HG03060 (cell line): ENCODE results near the gene SLAMF7.
"Not testable (repeated sequence)": the region's sequence is repeated elsewhere in the genome, so short reads cannot be mapped to it uniquely, and the experiment has no call there.

Source experiments
- ATAC-seq: cut with Tn5 transposase; IDR thresholded peaks from one replicate; pipeline ENCODE4 v1.9.1; 2021; ENCODE audit warnings: low read depth, moderate number of reproducible peaks; ENCODE audit not compliant: unreplicated experiment

The SLAMF7 gene

DNA sequence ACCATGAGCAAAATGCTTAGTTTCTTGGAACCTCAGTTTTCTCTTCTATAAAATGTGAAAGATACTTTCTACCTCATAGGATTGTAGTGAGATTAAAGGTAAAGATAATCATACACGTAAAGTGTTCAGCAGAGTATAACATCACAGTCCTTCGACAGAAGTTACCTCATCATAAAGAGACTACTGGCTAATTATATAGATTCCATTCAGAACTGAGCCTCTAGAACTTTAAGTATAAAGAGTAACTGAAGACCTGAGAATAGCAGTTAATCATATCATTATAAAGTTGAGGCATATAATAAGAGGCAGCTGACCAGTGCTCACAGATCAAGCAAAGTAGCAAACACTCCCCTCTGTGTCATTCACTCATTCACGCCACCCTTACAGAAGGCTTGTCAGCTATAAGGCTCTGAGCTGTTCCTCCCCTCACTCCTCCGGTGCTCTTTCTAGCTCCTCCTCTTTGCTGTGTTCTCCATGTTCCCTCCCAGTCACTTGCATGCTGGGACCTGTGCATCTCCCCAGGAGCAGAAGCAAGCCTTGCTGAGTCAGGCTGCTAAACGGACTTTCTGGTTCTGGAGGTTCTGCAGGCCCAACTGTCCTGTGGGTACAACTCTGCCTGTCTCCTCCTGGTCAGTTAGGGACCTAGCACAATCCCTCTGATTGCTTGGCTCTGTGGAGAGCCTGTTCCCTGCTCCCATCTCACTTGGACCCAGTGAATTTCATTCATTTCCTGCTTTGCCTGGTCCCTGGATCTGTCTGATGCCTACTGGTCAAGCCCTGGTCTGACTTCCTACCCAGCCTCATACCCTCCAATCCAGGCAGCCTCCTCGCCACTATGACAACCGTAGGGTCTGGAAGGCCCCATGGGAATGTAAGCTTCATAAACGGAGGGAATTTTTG lies 28.6 kb downstream of the SLAMF7 start:
- peak; percentile 58 for ATAC-seq

DNA sequence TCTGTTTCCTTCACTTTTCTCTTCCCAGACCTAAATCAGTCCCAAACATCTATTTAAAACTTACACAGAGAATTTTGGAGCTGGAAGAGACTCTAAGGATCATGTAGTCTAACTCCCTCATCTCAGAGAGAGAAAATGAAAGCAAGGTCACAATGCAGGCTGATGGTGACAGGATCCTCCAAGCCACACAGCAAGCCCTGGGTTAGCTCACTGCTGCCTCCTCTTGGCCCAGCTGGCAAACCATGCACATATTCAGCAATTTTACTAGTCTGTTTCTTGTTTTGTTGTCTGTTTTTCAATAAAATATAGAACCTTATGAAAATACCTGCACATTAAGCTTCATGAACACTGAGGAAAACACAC lies 29.2 kb downstream of the SLAMF7 start:
- ATAC-seq: peak; percentile 63

DNA sequence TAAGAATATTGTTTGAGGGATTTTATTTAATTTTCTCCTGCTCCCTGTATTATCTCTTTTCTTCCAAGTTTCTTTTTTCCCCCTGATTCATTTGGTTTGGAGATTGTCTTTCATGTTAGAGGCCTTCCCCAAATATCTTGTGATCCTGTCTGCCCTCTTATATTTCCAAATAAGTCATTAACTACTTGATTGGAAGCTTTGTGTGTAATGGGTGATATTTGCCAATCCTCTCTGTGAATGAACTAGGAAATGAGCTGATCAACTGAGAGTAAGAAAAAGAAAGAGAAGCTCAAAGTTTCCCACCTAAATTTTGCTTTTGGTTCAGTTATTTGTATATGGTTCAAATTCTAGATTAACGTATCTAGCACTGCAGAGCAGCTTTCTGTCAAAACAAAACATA lies 33.3 kb downstream of the SLAMF7 start:
- ATAC-seq: no peak

DNA sequence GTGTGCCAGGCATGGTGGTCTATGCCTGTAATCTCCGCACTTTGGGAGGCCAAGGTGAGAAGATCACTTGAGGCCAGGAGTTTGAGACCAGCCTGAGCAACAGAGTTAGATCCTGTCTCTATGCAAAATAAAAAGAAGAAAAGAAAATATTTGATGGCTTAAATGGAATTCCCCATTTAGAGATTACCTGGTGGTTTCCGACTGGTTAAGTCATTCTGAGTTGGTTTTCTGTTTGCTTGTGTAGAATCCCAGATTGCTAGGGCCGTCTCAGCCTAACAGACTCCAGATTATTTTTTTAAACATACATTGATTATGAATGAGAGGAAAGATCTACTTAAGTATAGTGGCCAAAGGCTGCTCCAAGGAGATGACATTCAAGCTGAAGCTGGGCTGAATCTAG lies 34.0 kb downstream of the SLAMF7 start:
- no peak for ATAC-seq

- no peak for ATAC-seq
Measured at GRCh38 chr1:160774886-160775719, 36.1 kb downstream of the SLAMF7 start.

DNA sequence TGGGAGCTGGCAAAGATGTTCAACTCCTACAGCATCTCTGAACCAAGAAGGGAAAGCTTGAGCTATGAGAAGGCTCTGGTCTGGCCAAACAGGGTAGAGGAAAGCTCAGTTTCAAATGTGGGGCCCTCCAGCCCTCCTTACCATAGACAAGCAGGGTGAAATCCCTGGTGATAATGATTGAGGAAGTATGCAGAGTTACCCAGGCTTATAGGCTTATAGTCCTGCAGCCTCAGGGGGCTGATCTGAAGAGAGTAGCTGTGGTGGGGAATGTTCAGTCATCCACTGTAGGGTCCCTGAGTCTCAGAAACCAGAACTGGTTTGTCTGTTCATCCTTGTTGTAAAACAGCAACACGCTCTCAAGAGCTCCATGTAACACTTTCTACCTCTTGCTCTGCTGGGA lies 37.1 kb downstream of the SLAMF7 start:
- no peak for ATAC-seq

DNA sequence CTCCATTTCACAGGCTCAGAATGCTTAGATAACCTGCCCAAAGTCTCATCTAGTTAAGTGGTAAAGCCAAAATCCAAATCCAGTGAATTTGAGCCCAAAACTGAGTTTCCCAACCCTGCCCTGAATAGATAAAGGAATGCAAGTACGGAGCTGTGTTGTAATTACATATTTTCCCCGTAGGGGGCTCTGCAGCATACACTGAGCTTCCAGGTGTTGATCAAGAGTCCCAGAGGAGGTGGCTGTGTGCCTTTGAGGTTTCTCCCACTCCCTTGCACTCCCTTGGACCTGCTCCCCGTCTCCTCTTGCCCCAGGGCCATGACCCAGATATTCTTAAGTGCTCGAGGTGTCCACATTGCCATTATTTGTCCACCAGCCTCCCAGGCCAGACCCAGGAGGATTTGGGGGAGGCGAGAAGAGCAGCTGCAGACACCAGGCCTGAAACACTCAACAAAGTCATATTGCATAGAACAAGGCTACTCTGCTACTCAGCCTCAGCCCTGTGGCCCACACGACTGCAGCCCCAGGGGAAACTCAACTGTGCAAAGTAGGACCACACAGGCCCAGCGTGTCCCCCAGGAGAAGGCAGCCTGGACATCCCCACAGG lies 38.5 kb downstream of the SLAMF7 start:
- no peak for ATAC-seq

GRCh38 chr1:160778976-160779375 lies 39.9 kb downstream of the SLAMF7 start:
- no peak for ATAC-seq

- no peak for ATAC-seq
Measured at GRCh38 chr1:160779626-160780397, 40.8 kb downstream of the SLAMF7 start.

DNA sequence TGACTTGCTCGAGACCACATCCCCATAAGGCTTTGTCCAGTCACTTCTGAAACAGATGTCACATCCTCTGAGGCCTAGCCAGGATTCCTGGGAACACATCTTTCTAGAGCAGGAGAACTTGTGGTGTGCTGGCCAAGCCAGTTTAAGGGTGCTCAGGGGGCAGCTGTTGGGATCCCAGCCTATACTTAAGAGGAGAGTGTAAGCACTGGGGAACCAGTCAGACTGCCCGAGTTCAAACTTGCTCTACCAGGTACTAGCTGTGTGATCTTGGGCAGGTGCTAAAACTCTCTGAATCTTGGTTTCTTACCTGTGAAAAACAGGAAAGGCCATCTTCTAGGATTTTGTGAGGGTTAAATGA lies 41.3 kb downstream of the SLAMF7 start:
- no peak for ATAC-seq

DNA sequence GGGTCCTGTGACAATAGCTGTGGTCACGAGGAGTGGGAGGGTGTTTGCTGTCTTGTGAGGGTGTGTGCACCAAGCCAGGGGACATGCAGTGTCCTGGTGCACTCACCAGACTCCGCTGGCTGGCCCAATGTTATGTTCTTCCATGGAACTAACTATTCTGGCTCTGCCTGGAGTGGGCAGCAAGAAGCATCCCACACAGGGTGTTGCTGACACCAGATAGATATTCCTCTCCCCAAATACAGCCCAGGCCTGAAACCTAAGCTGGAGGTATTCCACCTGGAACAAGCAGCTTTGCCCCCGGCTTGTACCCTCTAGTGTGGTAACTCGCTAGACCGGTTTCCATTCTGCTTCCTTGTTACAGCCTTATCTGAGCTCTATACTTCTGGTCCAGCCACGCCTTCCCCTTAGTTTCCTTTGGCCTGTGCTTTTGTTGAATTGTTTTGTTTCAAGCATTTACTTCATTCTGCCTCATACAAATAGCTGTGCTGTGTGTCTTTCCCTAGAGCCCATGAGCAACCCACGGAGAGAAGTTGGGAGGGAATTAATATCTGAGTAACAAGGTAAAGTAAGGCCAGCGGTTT lies 42.2 kb downstream of the SLAMF7 start:
- no peak for ATAC-seq

- ATAC-seq: peak; percentile 76
Measured at GRCh38 chr1:160781914-160782689, 43.1 kb downstream of the SLAMF7 start.

GRCh38 chr1:160782988-160783765 lies 44.1 kb downstream of the SLAMF7 start:
- ATAC-seq: not testable (repeated sequence)

DNA sequence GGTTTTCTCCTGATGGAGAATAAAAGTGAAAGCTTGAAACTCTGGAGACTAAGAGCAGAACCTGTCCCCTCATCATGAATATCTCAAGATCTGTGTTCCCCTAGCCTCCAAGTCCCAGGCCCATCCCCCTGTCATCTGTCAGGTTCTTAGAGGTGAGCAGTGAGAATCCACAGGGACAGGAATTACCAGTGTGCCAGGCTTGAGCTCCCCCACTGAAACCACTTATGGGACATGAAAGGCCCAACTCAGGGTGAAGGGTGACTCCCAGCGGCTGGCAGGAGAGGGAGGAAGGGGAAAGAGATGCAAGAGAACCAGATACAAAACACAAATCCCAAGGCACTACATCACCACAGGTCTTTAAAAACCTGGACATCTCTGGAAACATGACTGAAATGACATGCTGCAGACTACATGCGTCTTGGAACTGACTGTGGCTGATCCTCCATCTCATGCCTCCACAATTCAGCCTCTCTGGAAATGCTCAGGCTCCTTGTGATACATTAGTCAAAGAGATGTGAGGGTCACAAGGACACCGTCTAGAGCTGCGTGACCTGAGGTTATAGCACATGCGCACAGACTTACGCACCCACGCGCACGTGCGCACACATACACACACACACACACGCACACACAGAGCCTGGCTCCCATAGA lies 50.1 kb downstream of the SLAMF7 start:
- peak; percentile 11 for ATAC-seq

DNA sequence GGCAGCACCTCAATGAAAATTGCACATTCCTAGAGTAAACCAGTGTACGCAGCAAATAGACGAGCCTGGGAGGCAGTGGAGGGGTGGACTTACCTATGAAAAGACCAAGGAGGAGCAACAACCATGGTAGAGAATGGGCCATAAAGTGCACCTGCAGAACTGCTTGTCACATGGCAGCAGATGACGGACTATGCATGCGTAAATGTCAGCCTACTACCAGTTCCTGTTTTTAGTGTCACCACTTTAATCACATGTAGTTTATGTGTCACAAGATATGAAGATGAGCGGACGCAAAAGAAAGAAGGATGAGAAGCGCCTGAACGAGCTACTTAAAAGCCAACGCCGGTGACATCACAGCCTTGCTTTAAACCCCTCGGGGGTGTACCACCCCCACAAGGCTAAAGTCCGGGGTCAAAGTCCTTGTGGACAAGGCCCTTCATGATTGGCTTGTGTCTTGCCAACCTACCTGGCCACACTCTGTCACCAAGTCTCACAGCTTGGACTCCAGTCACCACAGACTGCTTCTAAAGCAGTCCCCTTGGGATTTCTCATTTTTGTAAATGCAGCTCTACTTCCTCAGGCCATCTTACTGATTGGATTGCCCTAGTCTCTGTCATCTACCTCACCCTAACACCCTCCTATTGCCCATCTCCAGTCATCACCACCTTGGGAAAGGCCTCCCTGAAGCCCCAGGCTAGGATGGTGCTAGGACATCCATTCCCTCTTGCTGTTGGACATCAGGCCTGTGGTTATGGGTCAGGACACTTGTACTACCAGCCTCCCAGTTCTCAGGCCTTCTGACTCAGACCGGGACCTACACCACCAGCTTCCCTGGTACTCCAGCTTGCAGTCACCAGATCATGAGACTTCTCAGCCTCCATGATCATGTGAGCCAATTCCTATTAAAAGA lies 50.9 kb downstream of the SLAMF7 start:
- peak; percentile 82 for ATAC-seq

DNA sequence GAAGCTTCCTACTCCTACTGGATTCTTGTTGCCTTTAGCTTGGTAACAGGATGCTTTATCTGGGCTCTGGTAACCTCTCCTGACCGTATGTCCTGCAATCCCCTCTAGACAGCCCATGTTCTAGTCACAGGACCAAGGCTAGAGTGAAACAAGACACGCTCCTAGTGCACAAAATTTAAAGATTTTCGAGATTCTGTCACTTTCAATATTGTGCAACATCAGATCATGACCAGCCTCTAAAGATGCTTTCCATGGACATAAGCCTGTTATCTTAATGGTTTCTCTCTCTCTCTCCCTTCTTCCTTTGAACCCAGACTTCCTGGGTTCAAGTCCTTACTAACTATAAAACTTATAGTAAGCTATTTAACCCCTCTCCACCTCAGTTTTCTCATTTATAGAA lies 55.3 kb downstream of the SLAMF7 start:
- no peak for ATAC-seq

DNA sequence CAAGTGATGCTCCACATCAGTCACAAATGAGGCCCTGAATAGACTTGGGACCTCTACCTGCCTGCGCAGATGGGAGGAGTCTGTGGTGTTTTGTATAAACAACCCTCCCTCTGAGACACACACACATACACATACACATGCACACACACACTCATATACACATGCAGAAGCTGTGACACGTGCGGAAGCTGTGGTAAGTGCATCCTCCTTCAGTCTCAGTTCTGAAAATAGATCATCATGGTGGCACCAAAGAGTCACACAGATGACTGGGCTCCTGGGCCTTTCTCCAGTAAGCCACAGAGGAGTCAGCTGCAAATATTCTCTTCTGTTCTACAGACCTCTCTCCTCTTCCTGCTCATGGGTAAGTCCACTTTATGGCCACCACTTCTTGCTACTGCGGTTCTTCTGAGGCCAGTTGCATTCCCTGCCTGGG lies 56.9 kb downstream of the SLAMF7 start, which contains the start of gene LY9:
Gene LY9 (plus strand): TSS at position 224 of the 433 bp plus-strand sequence. CDS start 14 bp downstream, at position 238.
- ATAC-seq: peak; percentile 84
